Natural killer cell (primary cell): ENCODE measurements around the gene CDC42SE2. TPM values are rescaled to one million over a fixed set of nuclear protein-coding genes. Genes with fewer than 3 reads are reported as not detected.
A peak's percentile ranks its signal among the peaks of the same experiment; 100 is the strongest.

Source experiments
- ATAC-seq, 3 donors: fragments of 150-1000 bp in 2 of 3; fragments of 200-7000 bp in 1 of 3; cut with Tn5 transposase; 1 replicate in 1 of 3; 2 replicates in 2 of 3; pipeline ENCODE4 v1.10.0; 2021; ENCODE audit warnings: mild to moderate bottlenecking in 2 of 3, moderate library complexity in 2 of 3
- DNase-seq, 2 donors: peaks; one replicate each; pipeline versions ENCODE4 v3.0.0 to v3.0.0-alpha.2; 2013 to 2021; ENCODE audit warnings: mixed read lengths in 1 of 2
- H3K27ac ChIP-seq: one replicate; pipeline ENCODE4 v1.5.1; 2013; ENCODE audit warnings: mild to moderate bottlenecking, low read length
- H3K27me3 ChIP-seq: one replicate; pipeline ENCODE4 v1.6.1; 2013; ENCODE audit warnings: low read length; ENCODE audit not compliant: control insufficient read depth, insufficient read depth
- H3K36me3 ChIP-seq: one replicate; pipeline ENCODE4 v1.6.1; 2013; ENCODE audit warnings: low read length; ENCODE audit not compliant: control insufficient read depth, insufficient read depth
- H3K4me1 ChIP-seq: one replicate; pipeline ENCODE4 v1.6.1; 2013; ENCODE audit warnings: low read length; ENCODE audit not compliant: control insufficient read depth, insufficient read depth
- H3K4me3 ChIP-seq: one replicate; pipeline ENCODE4 v1.5.1; 2013; ENCODE audit warnings: low read length
- H3K9me3 ChIP-seq: one replicate; pipeline ENCODE4 v1.6.1; 2013; ENCODE audit warnings: low read length; ENCODE audit not compliant: control insufficient read depth, insufficient read depth
- H3K27ac Mint-ChIP-seq, 2 donors: one replicate each; pipeline ENCODE4 v1.8.0; 2022; ENCODE audit warnings: mild to moderate bottlenecking in 2 of 2, mixed read lengths in 2 of 2, moderate library complexity in 1 of 2
- H3K27me3 Mint-ChIP-seq, 2 donors: one replicate each; pipeline ENCODE4 v1.8.0; 2022; ENCODE audit warnings: low read depth in 2 of 2, mixed read lengths in 2 of 2
- H3K36me3 Mint-ChIP-seq: one replicate; pipeline ENCODE4 v1.8.0; 2022; ENCODE audit warnings: mixed read lengths
- H3K4me1 Mint-ChIP-seq, 2 donors: one replicate each; pipeline ENCODE4 v1.8.0; 2022; ENCODE audit warnings: mixed read lengths in 2 of 2
- H3K4me3 Mint-ChIP-seq: one replicate; pipeline ENCODE4 v1.8.0; 2022; ENCODE audit warnings: mild to moderate bottlenecking, moderate library complexity, mixed read lengths
- H3K9me3 Mint-ChIP-seq, 2 donors: one replicate each; pipeline ENCODE4 v1.8.0; 2022; ENCODE audit warnings: mixed read lengths in 2 of 2
- WGBS: methylation state at CpG from one replicate; pipeline ENCODE4 v1.1.7; 2013; ENCODE audit warnings: missing lambda C conversion rate; ENCODE audit not compliant: insufficient coverage; 5-methylcytosine and 5-hydroxymethylcytosine counted together
- intact Hi-C: fragments of 100-400 bp; cut with micrococcal nuclease; formaldehyde crosslinking; loops from one replicate; pipeline ENCODE4 v1.14.2; 2022
- total RNA-seq, 4 donors: library from RNA; stranded (reverse); fragments of 120-200 nt in 1 of 4; gene quantifications; one replicate each; pipeline versions ENCODE4 v1.2.3 to v1.2.4, GENCODE V29; 2013 to 2022
- TF ChIP-seq, protein P1 (sequence below): fragments of 200-600 bp; IDR thresholded peaks from one replicate; pipeline ENCODE4 v1.8.0; 2022; ENCODE audit warnings: antibody characterized with exemption

CDC42SE2 gene
- total RNA-seq, 3 donors from 2014 or later (not counting 1 experiment from before 2014, with no cell fraction given): 140 to 183 (median 166) TPM

- WGBS: 93% methylated on average over 4 of the region's 5 CpGs
- no peaks in the 10 kb centered on the region for H3K27me3 Mint-ChIP-seq
- H3K4me1 Mint-ChIP-seq: no peaks in the 10 kb centered on the region
- Histone ChIP-seq H3K27ac (no peak overlapping the region), H3K27me3 (no peaks in the 10 kb centered on the region), H3K4me3 (no peak overlapping the region), H3K36me3 (no peaks in the 10 kb centered on the region), H3K9me3 (no peaks in the 10 kb centered on the region), H3K4me1 (peaks cover 2% of the 10 kb centered on the region)
- TF ChIP-seq, protein P1, sequence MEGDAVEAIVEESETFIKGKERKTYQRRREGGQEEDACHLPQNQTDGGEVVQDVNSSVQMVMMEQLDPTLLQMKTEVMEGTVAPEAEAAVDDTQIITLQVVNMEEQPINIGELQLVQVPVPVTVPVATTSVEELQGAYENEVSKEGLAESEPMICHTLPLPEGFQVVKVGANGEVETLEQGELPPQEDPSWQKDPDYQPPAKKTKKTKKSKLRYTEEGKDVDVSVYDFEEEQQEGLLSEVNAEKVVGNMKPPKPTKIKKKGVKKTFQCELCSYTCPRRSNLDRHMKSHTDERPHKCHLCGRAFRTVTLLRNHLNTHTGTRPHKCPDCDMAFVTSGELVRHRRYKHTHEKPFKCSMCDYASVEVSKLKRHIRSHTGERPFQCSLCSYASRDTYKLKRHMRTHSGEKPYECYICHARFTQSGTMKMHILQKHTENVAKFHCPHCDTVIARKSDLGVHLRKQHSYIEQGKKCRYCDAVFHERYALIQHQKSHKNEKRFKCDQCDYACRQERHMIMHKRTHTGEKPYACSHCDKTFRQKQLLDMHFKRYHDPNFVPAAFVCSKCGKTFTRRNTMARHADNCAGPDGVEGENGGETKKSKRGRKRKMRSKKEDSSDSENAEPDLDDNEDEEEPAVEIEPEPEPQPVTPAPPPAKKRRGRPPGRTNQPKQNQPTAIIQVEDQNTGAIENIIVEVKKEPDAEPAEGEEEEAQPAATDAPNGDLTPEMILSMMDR: no peak
- no peaks in the 10 kb centered on the region for H3K9me3 Mint-ChIP-seq
- DNase-seq (peak in 1 of 2 donors; percentile 10), ATAC-seq (no peak)
- H3K4me3 Mint-ChIP-seq: no peak overlapping the region
- H3K27ac Mint-ChIP-seq: no peak overlapping the region
- intact Hi-C loops: no loop called here
- no peaks in the 10 kb centered on the region for H3K36me3 Mint-ChIP-seq
Measured at GRCh38 chr5:131230406-131230805, 33.4 kb upstream of the CDC42SE2 start.

- Mint-ChIP-seq H3K9me3 (no peaks in the 10 kb centered on the region), H3K4me1 (no peaks in the 10 kb centered on the region), H3K27me3 (no peaks in the 10 kb centered on the region), H3K27ac (no peak overlapping the region), H3K36me3 (no peaks in the 10 kb centered on the region), H3K4me3 (no peak overlapping the region)
- Histone ChIP-seq H3K27me3 (no peaks in the 10 kb centered on the region), H3K27ac (no peak overlapping the region), H3K36me3 (no peaks in the 10 kb centered on the region), H3K9me3 (no peaks in the 10 kb centered on the region), H3K4me1 (no peaks in the 10 kb centered on the region), H3K4me3 (no peak overlapping the region)
- TF ChIP-seq, protein P1: no peak
- no peak for ATAC-seq
- intact Hi-C loops: no loop called here
- DNase-seq: no peak
- 86% methylated on average over 1 of the region's 1 CpG for WGBS
Measured at GRCh38 chr5:131239686-131240085, 24.2 kb upstream of the CDC42SE2 start.

GRCh38 chr5:131242728-131243255 lies 21.1 kb upstream of the CDC42SE2 start:
- Mint-ChIP-seq H3K4me3 (no peak overlapping the region), H3K4me1 (no peaks in the 10 kb centered on the region), H3K36me3 (no peaks in the 10 kb centered on the region), H3K27ac (no peak overlapping the region), H3K27me3 (no peaks in the 10 kb centered on the region), H3K9me3 (no peaks in the 10 kb centered on the region)
- ATAC-seq: no peak
- H3K4me1 ChIP-seq: no peaks in the 10 kb centered on the region
- no peaks in the 10 kb centered on the region for H3K27me3 ChIP-seq
- TF ChIP-seq, protein P1: no peak
- H3K9me3 ChIP-seq: peaks cover 4% of the 10 kb centered on the region
- no peak overlapping the region for H3K27ac ChIP-seq
- H3K4me3 ChIP-seq: no peak overlapping the region
- DNase-seq: no peak
- intact Hi-C loops: no loop called here
- no peaks in the 10 kb centered on the region for H3K36me3 ChIP-seq

- H3K4me1 Mint-ChIP-seq: peaks cover 1 to 4% of the 10 kb centered on the region in 2 donors
- intact Hi-C loops: no loop called here
- no peak for DNase-seq
- no peaks in the 10 kb centered on the region for H3K27me3 ChIP-seq
- no peak overlapping the region for H3K4me3 Mint-ChIP-seq
- H3K4me1 ChIP-seq: peaks cover under 1% of the 10 kb centered on the region
- no peak overlapping the region for H3K27ac Mint-ChIP-seq
- H3K4me3 ChIP-seq: no peak overlapping the region
- H3K27me3 Mint-ChIP-seq: no peaks in the 10 kb centered on the region
- ATAC-seq: no peak
- no peaks in the 10 kb centered on the region for H3K36me3 ChIP-seq
- TF ChIP-seq, protein P1: no peak
- no peaks in the 10 kb centered on the region for H3K36me3 Mint-ChIP-seq
- no peaks in the 10 kb centered on the region for H3K9me3 Mint-ChIP-seq
- H3K27ac ChIP-seq: no peak overlapping the region
- peaks cover 4% of the 10 kb centered on the region for H3K9me3 ChIP-seq
Measured at GRCh38 chr5:131245312-131245711, 18.5 kb upstream of the CDC42SE2 start.
